ENCODE data around the gene ADAMTS12. TPM values are rescaled to one million over a fixed set of nuclear protein-coding genes. Genes with fewer than 3 reads are reported as not detected.
A peak's percentile ranks its signal among the peaks of the same experiment; 100 is the strongest.

ADAMTS12 gene
- total RNA-seq, 1 donor from 2014 or later: 26.8 TPM

DNA sequence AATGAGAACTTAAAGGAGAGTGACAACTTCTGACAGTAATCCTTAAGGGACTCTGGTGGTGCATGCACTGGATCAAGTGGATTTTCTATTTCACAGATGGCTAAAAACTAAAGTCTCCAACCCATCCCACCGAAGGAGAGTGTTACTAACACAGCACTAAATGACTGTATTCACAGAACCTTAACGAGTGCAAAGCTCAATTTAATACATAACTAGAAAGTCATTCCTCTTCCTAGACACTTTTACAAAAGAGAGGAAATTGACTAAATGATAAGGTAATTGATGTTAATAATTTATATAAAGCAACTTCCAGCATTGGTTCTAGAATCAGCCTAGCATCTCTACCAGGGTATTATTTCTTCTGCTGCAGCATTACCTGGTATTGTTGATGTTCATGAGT, 189.8 kb downstream of the ADAMTS12 start:
- DNase-seq: no peak

DNA sequence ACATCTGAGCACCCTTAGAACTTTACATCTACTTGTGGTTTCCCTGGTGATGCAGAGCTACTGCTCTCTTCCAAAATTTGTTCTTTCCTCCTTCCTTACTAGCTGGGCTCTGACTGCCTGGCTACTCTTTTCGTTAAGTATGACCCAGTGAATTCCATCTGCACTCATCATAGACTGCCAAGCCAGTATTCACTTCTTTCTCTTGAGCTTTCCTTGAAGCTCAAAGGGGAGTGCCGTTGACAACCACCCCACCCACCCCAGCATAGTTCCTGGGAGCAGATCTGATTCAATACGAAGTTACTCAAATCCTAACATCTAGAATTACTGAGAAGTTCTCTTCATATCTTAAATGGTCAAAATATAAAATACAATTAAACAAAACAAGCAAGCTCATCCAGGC, 190.5 kb downstream of the ADAMTS12 start:
- DNase-seq: no peak

DNA sequence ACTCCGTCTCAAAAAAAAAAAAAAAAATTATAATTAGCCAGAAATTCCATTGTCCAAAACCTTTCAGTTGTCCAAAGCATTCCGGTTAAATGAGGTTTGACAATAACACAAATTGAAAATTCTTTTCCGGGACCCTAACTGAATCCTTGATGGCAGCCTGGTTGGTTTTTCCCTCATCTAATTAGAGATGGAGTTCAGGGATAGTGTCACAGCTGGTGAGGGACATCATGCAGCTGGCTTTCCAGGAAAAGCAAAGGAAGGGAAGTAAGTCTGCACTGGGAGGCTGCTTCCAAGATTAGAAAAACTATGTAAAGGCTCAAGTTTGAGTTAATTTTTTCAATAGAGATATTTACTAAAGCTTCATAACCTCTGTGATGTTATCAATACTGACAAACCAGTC, 195.4 kb downstream of the ADAMTS12 start:
- no peak for DNase-seq

DNA sequence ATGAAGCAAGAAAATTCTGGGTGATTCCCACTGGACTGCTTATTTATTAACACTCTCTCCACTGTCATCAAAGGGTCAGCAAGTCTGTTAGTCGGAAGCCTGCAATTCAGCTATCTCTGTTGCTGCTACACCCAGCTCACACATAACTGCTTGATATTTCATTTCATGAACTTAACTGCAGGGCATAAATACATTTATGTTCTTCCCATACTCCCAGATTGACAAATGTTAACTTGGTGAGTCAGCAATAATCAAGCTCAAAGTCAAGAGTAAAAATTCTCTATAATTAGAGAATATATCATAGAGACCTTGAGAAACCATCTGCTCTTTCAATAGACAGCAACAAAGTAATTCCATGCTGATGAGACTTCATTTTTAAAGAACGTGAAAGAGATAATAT, 198.8 kb downstream of the ADAMTS12 start:
- DNase-seq: no peak

DNA sequence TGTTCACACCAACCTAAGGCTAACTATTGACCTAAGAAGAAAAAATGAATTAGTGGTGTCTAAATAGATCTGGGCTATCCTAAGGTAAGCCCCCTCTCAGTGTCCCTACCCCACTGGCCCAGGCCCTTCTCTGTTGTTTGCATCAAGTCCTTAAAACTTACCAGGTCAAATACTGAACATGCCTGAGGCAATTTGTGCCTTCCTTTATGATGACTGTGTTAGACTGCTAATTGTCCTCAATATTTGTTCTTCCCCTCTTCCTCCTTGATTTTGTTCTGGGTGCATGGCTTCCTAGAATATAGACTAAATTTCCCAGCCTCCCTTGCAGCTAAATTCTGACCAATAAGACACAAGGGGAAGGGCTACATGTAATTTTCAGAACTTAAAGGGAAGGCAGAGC, 199.9 kb downstream of the ADAMTS12 start:
- no peak for DNase-seq

DNA sequence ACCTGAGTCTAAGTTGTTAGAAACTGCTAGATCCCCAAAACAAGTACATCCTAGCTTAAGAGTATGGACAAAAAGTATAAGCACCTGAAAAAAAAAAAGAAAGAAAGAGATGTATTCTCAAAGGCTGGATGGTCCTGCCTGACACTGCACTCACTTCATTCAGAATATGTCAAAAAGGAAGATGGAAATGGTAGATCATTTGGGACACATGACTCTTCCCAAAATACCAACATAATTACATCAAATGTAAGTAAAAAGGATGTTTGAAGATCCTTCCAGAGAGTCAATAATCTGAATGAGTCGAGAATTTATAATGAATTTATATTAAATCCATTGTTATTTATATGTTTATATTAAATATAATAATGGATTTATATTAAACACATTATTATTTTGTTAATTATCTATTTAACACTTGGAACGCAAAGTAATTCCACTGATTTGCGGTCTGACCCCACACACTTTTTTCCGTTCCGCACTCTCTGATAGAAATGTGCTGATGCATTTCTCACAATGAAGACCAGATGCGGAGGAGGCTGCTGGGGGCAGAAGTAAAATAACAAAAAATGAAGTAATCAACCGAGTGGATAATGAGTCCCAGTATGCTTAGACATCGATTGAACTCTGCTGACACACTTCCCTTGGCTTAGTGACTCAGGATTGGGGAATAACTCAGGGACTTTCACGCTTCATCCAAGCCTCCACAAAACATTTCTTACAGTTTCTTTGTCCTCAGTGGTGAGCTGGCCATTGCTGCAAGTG, 201.2 kb downstream of the ADAMTS12 start:
- peak; percentile 66 for DNase-seq

DNA sequence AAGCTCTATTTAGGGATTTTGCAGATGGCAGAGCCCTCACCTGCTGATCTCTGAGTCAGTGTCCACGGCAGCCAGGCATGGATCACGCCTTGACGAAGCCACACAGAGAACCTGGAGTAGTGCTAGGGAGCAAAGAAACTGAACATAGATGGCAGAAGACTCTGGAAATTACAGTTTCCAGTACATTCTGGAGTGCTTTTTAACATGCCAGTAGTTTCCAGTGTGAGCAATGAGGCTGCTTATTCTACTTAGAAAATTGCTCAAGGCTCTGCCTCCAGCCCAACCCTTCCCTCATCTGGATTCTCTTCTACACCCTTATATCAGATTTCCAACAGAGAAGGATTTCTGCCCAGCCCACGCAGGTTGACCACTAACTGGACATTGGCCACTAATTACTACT, 203.3 kb downstream of the ADAMTS12 start:
- DNase-seq: no peak

DNA sequence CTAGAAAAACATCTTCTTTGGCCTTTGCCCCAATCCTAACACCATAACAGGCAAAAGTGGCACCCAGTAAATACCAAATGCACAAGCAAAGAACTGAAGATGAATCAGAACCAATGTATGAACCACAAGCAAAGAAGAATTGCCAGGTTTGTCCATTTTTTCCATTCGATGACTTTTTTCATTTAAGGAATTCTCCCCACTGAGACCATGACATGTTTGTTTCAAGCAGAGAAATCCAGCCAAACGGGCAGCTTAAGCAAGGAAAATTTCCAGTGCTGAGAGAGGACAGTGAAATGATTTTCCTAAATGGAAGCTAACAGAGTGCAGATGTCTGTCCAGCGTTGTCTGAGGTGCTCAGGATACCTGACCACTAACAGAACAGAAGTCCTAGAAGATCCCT, 203.7 kb downstream of the ADAMTS12 start:
- no peak for DNase-seq

DNA sequence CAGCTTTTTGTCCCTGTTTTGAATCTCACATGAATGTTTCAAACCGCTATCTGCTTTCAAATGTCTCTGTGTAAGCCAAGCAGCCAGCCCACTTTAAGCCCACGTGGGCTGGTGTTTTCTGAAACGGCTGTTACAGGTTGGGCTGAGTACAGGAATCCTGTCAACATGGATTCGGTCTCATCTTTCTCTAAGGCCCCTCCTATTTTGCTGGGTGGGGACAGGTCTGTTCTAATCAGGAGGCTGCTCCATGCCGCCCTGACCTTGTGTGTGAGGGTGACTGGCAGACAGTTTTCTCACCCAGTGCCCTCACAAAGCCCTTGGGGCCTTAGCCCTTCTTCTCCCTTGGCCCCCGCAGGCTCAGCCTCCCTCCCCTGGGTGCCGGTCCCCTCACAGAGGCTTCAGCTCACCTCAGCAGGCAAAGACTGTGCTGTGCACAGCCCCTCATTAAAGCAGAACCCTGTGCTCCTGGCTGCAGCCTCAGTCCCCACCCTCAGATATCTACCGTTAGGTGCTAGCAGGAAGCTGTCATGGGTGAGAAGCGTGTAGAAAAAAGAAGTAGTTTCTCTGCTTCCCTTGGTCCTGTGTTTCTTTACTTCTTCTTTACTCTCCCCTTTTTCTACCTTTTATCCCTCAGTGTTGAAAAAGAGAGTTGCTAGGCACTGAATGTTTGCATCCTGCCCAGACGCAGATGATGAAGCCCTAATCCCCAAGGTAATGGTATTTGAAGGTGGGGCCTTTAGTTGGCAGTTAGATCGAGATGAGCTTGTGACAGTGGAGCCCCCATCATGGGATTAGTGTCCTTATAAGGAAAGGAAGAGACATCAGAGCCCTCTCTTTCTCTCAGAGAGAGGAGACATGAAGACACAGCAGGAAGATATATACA, 205.7 kb downstream of the ADAMTS12 start:
- DNase-seq: no peak

DNA sequence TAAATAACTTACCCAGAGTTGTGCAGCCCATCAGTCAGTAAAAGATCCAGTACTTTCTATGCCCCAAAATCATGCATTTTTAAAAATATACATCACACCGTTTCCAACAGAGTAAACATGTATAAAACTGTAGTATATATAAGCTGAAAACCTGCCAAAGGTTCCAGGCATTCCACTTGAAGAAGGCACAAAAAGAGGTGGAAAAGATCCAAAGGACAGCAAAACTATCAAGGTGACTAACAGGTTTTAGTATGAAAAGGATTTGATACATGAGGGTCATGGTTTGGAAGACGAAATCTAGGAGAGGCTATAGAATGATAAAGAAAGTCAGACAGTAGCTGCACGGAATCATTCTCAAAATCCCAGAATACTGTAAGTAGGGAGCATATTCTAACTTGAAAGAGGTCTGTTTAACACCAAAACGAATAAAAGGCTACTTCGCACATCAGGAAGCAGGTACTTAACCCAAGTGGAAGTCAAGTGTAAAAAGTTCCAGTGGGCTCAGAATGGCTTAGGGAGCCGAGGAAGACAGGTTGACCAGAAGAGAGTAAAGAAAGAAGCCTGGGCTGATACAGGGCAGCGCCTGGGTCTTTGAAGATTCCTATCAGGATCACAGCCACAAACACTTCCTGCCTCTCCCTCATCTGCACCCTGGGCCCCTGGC, 207.2 kb downstream of the ADAMTS12 start:
- no peak for DNase-seq

DNA sequence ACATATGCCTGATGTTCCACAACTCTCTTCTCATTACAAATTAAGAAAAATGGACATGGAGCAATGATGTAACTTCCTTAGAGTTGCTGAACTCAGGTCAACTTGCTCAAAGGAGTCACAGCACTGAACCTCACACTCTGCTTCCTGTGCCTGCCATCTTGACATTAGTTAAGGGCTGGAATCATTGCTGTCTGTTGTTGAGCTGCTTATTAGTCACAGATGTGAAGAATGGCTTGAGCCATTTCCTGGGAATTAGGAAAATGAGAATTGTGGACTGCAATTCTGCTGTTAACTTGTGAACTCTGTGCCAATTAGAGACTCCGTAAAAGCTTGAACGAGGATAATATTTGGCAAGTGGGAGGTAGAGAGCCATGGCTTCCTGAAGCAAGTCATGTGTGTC, 212.0 kb downstream of the ADAMTS12 start:
- DNase-seq: no peak

DNA sequence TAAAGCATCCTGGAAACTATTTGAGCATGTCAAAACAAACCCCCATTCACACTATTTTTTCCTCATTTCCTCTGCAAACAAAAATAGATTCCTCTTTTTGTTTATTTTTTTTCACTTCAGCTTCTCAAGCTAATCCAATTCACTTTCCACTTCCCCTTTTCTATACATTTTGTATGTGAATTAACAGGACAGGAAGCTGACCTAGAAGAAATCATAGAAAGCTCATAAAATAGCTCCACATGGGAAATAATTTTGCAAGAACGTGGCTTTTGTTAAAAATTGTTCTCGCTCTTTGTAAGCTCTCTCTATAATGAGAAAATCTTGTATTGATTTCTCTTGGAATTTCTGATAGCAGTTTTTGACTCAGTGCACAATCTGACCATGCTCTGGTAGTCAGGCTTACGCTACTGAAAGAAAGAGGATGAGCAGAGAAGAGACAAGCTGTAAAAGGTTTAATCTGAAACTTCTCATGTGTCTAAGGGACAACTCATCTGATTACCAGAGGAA, 215.8 kb downstream of the ADAMTS12 start:
- peak; percentile 43 for DNase-seq

DNA sequence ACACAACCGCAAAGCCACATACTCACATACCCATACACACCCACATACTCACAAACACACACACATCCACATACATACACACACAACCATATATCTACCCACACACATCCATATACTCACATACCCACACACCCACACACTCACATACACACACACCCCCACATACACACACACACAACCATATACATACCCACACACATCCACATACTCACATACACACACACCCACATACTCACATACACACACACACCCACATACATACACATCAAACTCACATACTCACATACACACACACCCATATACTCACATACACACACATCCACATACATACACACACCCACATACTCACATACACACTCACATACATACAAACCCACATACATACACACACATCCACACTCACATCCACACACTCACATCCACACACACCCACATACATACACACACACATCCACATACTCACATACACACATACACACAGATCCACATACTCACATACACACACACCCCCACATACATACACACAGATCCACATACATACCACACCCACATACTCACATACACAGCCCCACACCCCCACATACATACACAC, 220.0 kb downstream of the ADAMTS12 start:
- no peak for DNase-seq

DNA sequence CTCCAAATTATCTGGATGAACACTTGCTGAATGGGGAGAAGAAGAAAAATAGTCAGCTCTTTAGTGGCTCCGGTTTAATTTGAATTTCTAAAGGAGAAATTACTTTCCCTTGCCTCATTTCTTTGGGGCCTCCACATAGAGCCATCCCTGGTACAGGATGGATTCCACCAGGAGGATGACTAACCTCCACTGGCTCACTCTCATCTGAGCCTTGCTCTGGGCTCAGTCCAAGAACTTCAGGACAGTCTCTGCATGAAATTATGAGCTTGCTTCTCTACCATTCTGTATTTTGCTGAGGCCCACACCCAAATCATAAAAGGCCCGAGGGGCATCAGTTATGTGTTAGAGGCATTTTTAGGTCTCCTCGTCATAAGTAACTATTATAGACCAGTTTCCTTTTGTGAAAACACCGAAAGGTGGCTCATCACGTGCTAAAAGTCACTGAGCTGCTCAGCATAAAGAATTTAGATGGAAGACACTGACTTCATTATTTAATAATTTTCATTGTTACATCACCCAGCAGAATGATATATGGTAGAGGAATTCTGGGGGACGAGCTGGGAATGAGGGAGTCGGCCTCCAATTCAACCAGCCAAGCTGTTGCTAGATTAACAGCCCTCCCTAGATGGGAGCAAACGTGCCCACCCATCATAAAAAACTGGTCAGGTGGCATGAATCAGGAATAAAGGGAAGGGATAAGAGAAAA, 228.9 kb downstream of the ADAMTS12 start:
- DNase-seq: no peak

DNA sequence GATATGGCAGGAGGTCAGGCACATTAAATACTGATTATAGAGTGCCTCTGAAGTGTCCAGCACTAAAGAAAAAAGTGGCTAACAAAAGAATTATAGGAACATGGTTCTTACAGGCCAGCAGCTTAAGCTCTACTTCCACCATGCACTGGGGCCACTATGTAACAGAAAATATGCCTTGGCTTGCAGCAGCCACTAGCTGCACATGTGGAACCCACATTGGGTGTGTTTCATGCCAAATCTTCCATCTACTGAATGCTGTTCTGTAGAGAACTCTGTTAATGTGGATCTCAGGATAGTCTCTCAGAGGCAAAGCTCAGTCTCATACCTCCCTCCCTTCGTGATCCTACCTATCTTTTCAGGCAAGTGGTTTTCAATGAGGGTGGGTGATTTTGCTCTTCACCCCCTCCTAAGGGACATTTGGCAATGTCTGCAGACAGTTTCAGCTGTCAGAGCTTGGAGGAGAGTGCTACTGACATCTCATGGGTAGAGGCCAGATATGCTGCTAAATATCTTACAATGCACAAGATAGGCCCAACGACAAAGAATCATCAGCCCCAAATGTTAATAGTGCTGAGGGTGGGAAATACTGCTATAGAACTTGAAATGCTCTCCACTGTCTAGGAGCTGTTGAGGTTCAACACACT, 232.1 kb downstream of the ADAMTS12 start:
- peak; percentile 90 for DNase-seq

DNA sequence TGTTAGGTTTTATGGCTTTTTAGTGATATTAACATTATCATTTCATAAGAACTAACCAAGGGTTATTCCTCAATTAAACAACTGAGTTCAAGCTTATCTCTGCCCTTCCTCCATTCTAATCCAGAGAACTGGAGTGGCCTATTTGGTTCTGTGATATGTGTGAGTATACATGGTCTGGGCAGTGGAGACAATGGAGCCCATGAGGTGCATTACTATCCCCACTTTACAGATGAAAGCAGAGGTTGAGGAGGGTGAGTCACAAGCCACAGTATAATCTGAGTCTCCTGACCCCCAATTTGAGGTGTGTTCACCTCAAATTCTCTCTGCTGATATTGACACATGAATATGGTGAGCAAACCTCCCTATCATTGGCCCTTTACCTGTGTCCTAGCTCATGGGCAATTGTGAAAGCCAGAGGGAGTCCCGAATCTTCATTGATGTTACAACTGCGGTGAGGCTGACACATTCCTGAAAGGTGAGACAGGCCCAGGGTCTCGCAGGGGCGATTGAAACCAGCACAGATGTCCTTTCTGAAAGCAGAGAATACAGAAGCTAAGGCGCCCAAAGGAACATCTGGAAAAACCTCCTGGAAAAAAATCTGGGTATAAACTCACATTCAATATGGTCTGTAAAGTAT, 233.9 kb downstream of the ADAMTS12 start:
- no peak for DNase-seq

DNA sequence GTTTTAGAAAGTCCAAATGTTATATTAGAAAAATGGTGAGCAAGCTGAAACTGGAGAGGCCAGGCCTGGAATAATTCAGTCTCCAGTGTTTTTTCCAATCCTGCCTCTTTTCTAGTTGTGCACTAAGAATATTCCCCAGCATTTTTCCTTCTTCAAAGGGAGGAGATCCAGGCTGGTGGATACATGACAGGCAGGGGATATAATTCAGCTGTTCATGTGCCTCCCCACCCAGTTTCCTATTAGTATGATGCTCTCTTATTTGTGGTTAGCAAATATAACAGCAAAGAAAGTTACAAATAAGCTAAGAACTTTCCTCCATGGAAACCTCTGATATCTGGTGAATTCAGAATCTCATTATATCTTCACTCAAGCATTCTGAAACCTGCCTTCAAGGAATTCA, 234.6 kb downstream of the ADAMTS12 start:
- DNase-seq: no peak

DNA sequence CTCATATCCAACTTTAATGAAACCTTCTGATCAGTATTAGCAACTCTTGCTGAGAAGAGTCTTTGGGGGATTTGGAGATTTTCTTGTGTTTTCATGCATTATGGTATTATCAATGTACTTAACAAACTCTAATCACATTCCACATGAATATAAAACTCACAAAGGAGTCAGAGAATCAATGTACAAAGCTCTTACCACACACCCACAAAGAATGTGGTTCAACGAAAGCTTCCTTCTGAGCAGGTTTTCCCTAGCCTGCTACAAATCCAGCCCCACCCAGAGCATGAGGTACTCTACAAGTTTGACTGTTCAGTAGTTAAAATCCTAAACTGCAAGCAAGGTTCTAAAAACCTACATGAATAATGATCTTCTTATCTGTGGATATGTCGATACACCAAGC, 240.9 kb downstream of the ADAMTS12 start:
- DNase-seq: no peak

DNA sequence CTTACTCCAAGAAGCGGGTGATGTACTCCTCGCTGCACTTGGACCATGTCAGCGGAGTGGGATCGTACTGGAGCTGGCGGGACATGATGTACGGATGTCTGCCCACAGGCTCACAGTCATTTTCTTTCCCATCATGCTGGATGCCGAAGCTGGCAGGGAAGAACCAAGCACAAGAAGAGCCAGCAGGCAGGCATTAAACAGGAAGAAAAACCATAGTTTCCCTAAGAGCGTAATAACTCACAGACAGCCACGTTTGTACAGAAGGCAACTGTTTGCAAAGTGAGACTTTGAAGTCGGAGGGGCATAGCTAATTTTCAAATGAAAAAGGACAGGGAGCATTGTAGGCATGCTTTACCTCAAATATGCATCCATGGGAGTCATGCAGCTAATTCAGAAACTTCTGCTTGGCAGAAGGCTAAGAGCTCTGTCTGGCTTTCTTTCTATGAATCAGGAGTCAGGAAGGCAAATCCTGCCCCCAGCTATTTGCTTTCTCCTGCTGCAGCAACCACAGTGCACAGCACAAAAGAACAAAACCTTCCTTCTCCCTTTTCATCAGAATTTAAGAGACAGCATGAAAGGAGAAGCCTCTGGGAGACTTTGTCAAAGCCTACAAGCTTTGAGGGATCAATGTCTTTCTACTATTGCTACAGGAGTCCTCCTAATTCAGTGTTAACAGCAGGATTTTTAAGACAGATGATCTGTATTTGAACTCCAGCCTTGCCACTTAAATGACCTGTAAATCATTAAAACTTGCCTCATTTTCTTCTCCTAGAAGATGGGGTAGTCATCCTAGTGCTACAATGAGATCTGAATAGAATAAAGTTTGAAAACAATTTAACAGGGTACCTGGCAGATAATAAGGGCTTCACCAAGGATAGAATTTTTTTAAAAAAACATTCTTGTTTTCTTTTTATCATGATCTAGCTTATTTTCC, 242.0 kb downstream of the ADAMTS12 start:
- peak; percentile 15 for DNase-seq
